OCI-M2 (cell line): ENCODE measurements around the gene PEX26.
"Not testable (repeated sequence)": the region's sequence is repeated elsewhere in the genome, so short reads cannot be mapped to it uniquely, and the experiment has no call there.

Source experiments
- DNase-seq: peaks from one replicate; lab custom pipeline; 2025; ENCODE audit not compliant: unreplicated experiment; lab: John Stamatoyannopoulos, UW

PEX26 gene

DNA sequence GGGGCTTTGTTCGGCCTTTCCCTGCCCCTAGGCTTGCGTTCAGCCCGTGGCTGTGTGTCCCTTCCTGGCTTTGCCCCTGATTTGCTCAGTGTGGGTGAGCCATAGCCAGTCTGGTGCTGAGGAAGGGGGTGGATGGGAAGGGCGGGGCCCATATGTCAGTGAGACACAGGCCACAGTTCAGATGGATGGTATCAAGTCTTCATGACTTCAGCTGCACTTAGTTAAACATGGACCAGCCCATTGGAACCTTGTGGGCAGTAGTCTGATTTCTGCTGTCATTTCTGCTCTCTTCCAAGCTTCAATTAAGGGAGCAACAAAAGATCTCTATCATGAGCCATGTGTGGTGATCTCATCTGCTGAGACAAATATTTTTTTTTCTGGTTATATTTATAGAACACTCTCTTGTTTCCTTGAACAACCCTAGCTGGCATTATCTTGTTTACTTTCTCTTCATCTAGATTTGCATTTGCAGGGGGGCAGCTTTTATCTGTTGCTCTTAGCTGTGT is 21.6 kb upstream of the PEX26 start:
- DNase-seq = no peak

DNA sequence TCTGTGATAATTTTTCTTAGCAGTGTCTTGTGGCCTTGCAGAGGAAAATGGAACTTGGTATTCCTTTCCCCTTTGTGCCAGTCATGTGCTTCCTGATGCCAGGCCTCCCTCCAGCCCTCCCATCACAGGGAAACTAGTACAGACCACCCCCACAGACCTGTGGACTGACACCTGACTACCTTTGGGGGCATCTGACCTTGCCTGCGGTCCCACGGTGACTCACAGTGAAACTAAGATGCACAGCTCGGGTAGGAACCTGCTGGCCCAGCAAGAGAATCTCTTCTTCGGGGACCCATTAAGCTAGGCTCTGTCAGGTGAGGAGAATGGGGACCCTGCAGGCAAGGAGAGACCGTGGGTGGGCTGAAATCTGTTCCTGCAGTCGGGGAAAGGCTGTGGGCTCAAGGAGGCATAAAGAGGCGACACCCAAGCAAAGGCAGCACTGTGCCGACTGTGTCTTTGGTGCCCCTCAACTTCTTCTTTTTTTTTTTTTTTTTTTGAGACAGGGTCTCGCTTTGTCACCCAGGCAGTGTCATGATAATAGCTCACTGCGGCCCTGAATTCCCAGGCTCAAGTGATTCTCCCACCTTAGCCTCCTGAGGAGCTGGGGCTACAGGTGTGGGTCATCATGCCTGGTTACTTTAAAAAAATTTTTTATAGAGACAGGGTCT is 20.8 kb upstream of the PEX26 start:
- DNase-seq = no peak

GRCh38 chr22:18057568-18058209 is 20.1 kb upstream of the PEX26 start:
- no peak for DNase-seq

- no peak for DNase-seq
Observed at GRCh38 chr22:18058371-18059093, 19.3 kb upstream of the PEX26 start.

DNA sequence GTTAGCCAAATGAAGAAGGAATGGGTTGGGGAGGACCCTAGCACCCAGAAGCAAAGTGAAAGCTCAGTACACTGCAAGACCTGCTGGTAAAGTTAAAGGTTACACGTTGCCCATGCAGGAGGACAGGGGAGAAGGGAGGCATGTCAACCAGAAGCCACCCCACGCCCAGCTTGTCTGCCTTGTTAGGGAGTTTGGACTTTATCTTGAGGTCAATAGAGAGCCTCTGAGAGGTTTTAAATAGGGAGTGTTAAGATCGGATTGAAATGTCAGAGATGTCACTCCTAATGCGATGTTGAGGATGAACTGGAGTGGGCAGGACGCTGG is 18.7 kb upstream of the PEX26 start:
- no peak for DNase-seq

- DNase-seq = no peak
Observed at GRCh38 chr22:18059473-18059872, 18.3 kb upstream of the PEX26 start.

GRCh38 chr22:18059991-18060390 is 17.8 kb upstream of the PEX26 start:
- DNase-seq = no peak

DNA sequence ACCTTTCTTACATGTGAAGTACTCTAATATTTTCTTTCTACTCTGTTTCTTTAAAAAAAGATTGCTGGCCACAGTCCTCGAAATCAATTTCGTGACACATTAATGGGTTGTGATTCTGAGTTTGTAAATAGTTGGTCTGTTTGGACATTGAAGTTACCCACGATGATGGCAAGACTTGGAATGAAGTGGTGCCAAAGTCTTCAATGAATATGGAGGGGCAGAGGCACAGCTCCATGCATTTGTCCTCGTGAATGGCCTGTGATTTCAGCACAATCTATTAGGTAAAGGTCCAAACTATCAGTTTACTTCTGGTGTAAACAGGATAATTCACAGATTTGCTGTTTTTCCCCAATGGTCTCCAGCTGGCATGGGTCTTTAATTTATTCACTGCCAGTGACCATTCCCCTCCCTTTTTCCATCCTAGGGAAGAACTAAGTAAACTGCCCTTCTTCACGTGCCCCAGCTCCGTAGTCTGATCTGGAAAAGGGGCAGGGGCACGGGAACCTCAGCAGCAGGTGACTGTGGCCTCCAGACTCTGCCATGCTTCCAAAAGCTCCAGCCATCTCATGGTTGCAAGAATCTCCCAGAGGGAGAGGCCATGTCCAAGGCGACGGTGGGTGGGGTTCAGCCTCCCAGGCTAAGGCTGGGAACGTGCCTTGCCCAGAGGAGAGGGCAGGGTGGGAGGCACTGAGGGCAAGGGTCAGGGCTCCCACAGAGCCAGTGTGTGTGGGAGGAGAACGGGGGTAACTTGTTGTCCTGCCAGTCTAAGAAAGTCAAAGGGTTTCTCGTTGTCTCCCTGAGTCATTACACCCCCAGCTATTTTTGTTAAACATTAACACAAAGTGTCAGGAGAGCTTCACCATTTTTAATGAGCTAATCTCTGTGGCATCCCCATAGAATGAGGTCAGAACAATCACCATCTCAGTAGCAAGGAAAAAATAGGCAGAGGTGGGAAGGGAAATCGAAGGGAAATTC is 16.9 kb upstream of the PEX26 start:
- no peak for DNase-seq

DNA sequence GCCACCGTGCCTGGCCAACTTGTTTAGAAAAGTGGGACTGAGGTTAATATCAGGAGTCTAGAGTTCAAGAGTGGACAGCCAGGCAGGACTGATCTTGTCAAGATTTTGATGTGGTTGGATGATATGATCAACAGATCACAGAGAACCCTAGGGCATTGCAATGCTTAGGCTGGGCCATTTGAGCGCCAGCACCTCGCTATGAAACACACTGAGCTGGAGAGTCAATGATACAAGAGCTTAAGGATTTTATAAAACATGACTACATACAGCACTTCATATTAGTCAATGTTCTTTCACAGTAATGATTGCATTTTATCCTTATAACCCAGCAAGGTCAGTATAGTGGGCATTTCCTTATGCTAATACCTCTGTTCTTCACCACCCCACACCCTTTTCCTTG is 15.4 kb upstream of the PEX26 start:
- DNase-seq = no peak

GRCh38 chr22:18063306-18063705 is 14.5 kb upstream of the PEX26 start:
- DNase-seq = no peak

DNA sequence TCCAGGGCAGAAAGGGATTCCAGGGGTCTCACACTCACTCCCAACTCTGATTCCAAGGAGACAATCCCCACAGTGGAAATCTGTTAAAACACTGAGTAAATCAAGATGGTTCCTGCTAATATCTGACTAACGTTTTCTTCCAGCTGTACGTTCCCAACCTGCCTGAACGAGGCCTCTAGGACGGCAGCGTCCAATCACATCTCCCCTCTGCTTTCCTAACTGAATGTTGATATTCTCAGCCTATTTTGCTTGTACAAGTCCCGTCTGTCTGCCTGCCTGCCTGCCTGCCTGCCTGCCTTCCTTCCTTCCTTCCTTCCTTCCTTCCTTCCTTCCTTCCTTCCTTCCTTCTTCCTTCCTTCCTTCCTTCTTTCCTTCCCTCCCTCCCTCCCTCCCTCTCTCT is 14.1 kb upstream of the PEX26 start:
- DNase-seq = not testable (repeated sequence)

DNA sequence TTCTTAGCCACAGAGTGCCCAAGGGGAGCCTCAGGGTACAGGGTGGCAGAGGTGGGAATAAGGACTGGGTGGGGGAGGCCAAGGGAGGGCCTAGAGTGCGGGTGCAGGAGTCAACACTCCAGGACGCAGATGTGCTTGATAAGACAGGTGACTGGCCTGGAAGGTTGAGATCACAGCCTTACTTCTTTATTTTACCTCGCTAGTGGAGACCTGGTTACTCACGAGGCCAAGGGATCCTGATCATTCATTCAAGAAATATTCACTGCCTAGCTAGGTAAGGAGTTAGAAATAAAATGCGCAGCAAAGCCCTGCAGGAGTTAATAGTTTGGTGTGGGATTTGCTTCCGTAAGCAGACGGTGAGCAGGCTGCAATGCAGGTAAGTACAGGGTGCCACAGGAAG is 13.2 kb upstream of the PEX26 start:
- no peak for DNase-seq

GRCh38 chr22:18065256-18065655 is 12.5 kb upstream of the PEX26 start:
- DNase-seq = no peak

DNA sequence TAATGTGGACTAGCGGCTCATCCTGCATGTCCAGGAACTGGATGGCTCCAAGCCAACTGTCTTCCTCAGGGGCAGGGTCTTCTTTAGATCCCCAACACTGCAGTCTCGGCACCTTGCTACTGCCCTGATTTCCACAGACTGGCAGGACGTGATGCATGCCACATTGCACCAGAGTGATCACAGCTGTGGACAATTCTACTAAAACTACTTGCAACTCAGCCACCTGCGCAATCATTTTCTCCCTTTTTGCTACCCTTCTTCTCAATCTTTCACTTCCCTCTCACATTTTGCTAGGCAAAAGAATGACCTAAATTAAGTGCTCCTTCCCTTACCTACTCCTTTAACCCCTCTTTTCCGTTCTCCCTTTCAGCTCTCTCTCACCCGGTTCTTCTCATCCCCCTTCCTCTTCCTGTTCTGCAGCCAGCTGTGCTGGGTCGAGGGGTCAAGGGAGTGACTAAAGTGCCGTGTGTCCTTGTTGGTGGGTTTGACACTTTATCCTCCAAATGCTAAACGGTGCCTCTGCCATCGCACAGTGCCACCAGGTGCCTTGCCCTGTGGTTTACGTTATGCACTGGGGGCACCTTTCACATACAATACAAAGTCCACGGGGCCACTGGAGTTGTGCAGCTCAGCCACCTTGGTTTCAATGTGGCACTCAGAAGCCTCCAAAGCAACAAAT is 11.5 kb upstream of the PEX26 start:
- no peak for DNase-seq

DNA sequence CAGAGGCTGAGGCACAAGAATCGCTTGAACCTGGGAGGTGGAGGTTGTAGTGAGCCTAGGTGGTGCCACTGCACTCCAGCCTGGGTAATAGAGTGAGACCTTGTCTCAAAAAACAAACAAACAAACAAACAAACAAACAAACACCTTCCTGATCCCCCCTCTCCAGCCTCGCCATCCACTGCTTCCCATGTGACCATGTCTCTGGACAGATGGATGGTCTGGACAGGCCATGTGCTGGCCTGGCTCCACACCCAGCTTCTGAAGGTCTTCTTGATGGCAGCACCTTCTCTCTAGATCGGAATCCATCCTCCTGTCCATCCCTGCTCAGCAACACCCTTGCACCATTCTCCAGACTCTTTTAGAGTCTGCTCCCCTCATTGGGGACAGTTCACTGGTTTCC is 10.7 kb upstream of the PEX26 start:
- DNase-seq = no peak

DNA sequence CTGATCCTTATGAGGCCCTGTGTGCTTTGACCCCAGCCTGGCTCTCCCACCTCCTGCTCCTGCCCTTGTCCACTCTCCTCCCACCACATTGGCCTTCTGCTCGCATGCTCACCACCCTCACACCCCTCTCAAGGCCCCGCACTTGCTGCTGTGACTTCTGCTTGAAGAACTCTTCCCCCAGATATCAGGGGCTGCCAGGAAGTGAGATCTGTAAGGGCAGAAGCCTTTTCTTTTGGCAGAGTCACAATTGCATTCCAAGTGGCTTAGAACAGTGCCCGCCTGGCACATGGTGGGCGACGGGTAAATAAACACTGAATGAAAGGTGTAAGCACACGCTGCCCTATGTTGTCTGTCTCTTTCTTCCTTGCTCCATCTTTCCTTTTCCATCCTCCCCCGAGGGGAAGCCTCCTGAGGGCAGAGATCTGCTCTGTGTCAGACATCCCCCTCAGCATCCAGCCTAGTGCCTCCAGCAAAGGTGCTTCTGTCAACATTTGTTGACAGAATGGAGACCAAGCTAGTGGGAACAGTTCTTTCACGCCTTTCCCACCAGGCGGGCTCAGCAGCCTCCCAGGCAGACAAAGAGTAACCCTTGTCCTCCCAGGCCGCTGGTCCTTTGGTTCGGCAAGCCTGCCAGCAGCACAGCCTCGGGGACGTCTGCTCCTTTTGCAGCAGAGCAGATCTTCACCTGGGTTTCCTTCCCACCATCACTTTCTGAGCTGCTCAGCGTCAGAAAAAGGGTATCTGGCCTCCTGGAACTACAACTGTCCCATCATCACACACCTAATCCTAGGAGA is 10.0 kb upstream of the PEX26 start:
- no peak for DNase-seq

DNA sequence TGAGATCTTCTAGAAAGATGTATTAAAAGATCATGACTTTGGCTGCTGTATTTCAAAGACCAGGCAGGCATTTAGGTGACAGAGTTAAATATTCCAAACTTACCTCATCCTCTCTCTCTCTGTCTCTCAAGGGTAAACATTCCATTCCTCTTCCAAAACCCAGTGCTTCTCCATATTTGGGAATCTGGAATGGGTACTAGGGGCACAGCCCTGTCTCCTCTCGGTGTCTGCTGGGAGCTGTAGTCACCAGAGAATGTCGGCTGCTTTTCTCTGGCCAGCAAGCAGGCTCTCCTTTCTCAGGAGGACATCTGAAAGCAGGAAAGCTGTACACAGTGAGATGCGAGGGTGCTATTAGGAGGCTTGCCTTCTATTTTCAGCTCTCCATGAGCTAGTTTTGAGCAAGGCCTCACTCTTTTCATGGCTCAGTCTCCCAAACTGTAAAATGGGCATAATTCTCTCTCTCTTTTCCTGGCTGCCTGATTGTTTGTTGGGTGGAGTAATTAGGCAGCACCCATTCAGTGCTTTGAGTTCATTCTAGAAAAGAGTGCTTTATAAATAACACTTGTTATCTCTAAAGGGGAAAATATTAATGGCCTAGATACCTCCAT is 9.3 kb upstream of the PEX26 start:
- no peak for DNase-seq

- DNase-seq = no peak
Observed at GRCh38 chr22:18069041-18069440, 8.7 kb upstream of the PEX26 start.

DNA sequence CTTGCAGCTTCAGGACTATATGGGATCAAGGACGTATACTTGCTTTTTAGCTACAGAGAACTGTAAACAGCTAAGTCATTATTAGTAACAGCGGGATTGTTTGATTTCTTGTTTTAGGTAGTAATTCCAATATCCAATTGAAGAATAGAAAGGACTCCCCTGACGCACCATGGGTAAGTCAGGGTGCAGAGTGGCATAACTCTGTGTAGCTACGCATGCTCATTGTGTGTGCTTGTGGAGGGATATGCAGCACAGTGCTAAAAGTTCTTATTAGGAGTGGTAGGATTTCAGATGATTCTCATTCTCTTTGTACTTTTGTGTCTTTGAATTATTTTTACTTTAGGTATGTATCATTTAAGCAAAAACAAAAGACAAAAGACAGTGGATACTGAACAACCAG is 7.7 kb upstream of the PEX26 start:
- DNase-seq = no peak
